ACHN (cell line): ENCODE measurements around the gene CCDC144A.
A peak's percentile ranks its signal among the peaks of the same experiment; 100 is the strongest.
"Not testable (repeated sequence)": the region's sequence is repeated elsewhere in the genome, so short reads cannot be mapped to it uniquely, and the experiment has no call there.

Source experiments
- DNase-seq: peaks from one replicate; pipeline ENCODE4 v3.0.0-alpha.2; 2015
- in situ Hi-C: cut with HindIII; loops from 2 replicates; pipeline ENCODE4 v1.10.0; 2017; ENCODE audit warnings: low sequenced_read_pairs, low pct_ligation_motif_present, low pct_unique_long_range_greater_than_20kb

CCDC144A gene

DNA sequence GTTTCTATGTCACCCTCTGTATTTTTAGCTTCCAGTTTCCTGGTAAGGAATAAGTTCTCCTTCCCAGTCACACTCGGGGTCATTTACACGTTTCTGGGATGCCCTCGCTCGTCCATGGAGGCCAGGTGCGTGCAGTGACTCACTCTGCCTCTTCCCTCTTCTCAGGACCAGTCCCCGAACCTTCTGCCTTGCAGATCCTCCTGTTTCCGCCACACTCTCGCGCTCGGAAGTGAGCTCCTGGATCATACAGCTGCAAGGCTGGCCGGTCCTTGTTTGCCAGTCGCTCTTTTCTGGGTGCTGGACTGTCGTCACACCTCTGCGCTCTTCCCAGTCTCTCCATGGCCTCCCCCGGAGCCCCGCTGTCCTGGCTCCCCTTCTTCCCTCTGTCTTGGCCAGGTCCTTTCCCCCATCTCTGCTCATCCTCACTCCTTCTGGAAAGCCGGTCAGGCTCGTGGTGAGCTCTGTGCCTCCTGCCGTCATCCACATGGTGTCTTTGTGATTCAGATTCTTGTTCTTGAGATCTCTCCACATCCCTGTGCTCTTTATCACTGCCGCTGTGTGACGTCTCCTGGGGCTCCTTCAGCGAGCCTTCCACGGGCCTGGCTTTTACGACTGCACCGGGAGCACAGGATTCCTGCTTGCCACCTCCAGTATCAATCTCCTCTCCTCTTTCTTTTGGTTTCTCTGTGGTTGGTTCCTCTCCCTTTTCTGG, 55.6 kb downstream of the CCDC144A start:
- in situ Hi-C loops, DNase-seq: not testable (repeated sequence)

DNA sequence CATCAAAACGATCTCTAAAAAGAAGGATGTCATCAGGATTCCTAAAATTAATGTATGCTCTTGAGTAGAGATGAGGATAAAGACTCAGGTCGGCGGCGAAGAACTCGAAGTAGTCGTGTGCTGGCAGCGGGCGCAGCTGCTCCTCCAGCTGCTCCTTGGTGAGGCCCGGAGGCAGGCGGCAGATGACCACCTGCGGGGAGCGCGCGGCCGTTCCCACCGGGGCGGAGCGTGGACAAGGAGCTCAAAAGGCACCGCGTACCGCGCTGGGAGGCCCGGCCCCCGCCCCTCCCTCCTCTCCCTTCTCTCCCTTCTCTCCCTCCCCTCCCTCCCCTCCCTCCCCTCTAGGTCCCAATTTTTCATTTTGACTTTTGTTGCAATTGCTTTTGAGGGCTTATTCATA, 56.5 kb downstream of the CCDC144A start:
- DNase-seq, in situ Hi-C loops: not testable (repeated sequence)

DNA sequence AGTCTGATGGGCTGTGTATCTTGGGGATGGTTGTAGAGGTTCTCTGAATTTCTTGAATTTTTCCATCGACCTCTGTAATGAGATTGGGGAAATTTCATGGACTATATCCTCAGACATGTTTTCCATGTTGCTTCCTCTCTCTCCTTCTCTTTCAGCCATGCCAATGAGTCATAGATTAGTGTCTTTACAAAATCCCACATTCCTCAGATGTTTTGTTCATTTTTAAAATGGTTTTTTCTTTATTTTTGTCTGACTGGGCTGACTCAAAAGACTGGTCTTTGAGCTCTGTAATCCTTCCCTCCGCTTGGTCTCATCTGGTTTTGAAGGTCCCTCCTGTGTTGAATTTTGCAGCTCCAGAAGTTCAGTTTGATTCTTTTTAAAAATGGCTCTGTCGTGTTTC, 60.5 kb downstream of the CCDC144A start:
- in situ Hi-C loops, DNase-seq: not testable (repeated sequence)

DNA sequence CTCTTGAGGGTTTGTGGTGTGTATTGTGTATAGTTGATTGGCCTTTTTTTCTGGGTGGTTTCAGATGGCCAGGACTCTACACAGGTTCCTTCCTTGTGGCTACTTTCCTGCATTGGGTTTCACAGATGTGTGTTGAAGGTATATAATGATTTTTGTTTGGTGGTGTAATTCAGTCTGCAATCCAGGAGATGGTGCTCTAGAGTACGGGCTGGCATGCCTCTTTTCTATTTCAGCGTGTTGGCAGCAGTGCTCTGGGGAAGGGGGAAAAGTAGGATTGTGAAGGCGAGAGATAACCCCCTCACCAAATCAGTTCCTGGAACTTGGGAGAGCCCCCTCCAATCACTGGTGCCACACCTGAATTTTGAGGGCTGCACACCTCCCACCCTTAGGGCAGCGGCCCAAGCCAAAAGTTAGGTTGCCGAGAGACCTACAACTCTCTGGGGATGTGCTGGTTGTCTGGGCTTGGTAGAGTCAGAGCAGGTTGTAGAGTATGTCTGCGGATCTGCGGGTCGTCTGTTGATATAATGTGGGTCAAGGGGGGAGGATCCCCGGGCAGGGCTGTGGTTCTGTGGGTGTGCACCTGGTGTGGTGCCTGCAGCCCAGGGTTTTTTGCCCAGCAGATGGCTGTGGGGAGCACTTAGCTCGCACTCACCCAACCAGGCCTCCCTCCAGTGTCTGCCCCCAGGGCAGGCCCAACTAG, 61.3 kb downstream of the CCDC144A start:
- in situ Hi-C loops: not testable (repeated sequence)
- DNase-seq: peak; percentile 32

DNA sequence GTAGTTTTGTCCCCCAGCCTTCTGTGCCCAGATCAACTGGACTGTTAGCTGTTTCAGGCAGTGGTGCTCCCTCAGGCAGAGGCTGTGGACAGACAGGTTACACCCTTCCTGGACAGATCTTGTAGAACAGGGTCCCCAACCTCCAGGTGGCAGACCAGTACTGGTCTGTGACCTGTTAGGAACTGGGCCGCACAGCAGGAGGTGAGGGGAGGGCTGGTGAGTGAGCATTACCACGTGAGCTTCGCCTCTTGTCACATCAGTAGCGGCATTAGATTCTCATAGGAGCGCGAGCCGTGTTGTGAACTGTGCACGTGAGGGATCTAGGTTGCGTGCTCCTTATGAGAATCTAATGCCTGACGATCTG, 61.9 kb downstream of the CCDC144A start:
- in situ Hi-C loops, DNase-seq: not testable (repeated sequence)

DNA sequence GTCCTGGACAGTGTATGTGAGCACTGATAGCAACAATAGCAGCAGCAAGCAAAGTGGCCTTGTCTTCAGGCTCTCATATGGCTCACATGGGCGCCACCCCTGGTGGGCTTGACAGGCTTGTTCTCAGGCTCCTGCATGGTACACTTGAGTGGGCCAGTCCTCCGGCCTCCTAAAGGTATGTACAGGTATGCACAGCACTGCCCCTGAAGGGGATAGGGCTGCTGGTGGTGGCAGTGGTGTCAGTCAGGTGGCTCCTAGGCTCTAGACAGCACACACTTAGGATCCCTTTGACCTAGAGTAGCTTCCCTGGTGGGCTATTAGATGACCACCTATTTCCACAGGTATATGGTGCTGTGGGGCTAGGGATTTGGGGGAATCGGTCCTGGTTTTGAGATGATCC, 67.5 kb downstream of the CCDC144A start:
- in situ Hi-C loops, DNase-seq: not testable (repeated sequence)

DNA sequence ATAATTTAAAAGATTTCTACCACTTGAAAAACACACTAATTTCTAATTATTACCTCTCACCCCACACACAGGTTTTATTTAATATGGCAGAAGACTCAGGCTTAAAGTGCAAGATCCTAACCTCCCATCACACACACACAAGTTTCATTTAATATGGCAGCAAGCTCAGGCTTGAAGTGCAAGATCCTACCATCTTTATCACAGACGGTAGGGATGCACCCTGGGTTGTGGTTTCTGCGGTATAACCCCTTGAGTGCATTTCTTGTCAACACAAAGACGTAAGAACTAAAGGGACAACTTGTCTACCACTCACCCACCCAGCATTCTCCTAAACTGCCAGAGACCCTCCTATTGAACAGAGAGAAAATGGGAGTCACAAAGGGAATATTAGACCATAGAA, 68.1 kb downstream of the CCDC144A start:
- DNase-seq, in situ Hi-C loops: not testable (repeated sequence)

DNA sequence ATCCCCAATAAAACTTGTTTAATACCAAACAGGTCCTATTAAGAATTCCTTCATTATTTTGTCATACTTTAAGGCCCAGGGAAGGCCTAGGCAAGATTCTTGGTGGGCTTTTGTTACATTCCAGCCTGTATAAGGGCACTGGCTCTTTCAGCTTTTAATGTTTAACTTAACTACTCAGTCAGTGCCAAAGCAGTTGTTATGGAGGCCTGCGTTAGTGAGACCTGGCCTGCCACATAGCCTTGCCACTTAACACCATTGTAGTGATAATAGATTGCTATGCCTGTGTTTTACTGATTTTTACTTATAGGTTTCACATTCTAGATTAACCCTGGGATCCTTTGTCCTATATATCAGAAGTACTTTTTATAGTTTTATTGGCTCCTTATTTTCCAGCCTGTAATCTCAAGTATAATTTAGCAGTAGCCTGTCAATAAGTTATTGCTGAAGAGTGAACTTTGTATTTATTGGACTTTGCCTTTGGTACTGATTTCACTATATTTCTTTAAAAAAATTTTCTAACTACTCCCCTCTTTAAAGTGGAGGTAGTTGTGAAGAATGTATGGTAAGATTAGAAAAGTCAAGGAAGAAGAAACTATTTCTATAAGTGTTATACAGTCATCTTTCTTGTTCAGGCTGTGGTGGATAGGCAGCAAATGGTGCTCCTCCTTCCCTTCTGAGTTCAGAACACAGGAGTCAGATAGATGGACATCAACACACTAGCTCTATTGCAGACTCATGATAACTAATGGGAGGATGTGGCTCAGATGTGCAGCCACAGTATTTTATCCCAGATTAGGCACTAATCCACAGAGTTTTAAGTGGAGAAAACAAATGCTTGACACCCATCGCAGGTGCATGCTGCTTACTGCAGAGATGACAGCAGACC, 78.5 kb downstream of the CCDC144A start:
- DNase-seq, in situ Hi-C loops: not testable (repeated sequence)

DNA sequence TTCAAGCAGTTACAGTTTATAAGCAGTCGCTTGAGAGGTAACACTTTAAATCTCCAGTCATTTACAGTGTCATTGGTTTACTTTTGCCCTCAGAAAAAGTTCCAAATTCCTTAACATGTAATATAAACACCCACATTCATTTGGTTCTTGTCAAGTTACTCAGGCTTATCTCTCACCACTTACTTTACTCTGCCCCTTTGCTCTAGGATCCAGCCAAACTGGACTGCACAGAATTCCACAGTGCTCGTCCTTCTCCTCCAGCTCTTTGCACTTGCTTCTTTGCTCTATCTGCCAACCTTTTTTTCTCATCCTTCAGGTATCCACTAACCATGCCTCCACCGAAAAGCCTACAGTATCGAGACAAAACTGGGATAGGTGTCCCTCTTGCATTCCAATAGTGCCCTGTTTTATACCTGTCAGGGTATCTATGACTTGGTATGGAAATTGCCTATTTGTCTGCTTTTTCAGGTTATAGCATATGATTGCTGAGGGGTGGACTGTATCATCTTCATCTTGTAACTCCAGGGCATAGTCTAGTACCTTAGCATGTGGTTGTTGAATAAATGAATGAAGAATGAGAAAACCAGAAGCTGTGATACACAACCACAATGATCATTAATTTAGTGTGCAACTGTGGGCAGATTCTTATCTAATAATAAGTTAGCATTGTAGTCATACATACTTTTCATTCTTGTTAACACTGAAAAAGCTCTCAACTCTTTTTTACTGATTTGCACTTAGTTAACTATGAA, 82.5 kb downstream of the CCDC144A start:
- in situ Hi-C loops, DNase-seq: not testable (repeated sequence)

DNA sequence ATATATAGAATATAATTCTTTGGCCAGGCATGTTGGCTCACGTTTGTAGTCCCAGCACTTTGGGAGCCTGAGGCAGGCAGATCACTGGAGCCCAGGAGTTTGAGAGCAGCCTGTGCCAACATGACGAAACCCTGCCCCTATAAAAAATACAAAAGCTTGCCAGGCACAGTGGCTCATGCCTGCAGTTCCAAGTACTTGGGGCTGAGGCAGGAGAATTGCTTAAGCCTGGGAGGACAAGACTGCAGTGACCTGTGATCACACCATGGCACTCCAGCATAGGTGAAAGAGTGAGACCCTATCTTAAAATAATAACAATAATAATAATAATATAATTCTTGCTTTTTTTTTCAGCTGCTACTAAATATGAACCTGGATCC, 83.1 kb downstream of the CCDC144A start:
- in situ Hi-C loops, DNase-seq: not testable (repeated sequence)

DNA sequence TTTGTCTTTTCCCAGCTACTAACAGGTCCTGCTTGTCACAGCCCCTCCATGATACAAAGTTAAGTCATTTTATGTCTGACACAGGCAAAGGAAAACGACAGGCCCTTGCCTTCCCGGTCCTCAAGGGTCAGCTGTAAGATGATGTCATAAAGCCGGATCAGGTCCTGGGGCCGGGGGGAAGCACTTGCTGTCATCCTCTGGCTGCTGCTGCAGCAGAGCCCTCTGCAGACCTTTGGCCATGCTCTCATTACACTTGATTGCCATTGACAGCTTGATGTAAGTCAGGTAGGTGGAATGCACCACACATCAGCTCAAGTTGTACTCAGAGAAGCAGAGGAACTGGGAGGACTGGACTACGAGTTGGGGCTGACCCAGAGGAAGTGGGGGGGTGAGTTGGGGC, 97.8 kb downstream of the CCDC144A start:
- in situ Hi-C loops, DNase-seq: not testable (repeated sequence)

DNA sequence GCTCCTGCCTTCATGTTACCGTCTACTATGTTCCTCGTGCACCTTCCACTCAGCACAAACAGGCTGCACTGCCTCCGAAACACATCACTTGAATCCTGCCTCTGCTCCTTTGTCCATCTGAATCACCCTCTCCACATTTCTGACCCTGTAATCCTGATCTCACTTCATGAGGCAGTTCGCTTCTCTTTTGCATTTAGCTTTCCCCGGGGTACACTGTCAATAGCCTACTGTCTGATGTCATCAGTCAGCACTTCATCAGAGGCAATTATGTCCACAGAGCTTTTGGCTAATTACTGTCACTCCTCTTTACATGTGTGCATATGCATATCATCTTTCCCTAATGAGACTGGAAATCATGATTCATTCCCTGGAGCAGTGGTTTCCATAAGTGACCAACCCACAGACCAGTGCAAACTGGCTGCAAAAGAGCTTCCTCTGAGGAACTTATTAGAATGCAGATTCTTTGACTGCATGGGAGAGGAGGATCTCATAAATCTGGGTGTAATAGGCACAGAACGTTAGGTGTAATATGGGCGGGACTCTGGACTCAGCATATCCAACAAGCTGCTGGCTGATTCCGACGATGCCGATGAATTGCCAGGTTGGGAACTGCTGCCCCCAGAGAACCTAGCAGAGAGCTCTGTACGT, 99.0 kb downstream of the CCDC144A start:
- DNase-seq, in situ Hi-C loops: not testable (repeated sequence)

DNA sequence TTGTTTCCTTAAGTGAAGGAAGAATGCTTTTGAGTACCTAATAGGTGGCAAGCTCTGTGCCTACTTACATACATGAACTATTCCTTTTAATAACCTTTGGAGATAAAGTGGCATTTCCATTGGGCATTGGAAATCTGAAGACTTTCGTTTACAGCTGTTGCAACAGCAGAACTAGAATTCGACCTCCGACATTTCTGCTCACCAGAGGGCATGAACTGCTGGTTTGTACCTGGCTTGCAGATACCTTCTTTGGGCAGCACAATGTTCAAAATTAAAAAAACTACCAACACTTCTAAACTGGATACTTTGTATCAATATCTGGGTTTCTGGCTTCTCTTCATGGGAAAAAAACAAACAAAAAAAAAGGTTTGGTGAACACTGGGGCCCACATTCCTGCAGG, 99.6 kb downstream of the CCDC144A start:
- DNase-seq, in situ Hi-C loops: not testable (repeated sequence)

DNA sequence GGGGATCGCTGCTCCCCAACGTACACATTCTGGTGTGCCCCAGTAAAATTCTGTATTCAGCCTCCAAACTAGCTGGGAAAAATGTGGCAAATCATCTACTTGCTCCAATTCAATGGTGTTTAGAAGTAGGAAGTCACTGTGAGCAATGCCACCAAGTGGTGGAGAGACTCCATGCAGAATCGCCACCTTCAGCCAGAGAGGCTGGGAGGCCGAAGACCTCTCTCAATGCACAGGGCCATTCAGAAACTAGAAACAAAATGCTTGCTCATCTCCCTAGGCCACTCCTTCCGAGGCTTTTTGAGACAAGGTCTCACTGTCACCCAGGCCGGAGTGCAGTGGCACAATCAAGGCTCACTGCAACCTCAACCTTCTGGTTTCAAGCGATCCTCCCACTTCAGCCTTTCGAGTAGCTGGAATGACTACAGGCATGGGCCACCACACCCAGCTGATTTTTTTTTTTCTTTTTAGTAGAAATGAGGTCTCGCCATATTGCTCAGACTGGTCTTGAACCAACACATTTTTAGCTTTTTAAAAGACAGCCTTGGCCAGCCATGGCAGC, 100.4 kb downstream of the CCDC144A start:
- DNase-seq, in situ Hi-C loops: not testable (repeated sequence)

DNA sequence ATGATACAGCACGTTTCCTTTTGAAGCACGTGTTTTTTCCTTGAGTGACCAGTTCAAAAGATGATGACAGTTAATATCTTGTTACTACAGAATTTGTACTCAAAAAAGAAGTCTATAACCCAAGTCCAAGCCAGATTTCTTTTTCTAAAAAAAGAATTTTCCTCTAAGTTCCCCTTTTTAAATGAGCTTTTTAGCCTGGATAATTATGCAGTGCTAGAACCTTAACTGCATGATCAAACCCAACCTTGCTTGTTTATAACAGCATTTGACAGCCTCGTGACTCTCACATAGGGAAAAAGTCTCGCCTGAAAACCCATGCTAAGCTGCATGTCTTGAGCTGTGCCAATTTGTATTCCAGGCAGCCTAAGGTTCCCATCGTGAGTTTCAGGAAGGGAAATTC, 104.2 kb downstream of the CCDC144A start:
- in situ Hi-C loops, DNase-seq: not testable (repeated sequence)

DNA sequence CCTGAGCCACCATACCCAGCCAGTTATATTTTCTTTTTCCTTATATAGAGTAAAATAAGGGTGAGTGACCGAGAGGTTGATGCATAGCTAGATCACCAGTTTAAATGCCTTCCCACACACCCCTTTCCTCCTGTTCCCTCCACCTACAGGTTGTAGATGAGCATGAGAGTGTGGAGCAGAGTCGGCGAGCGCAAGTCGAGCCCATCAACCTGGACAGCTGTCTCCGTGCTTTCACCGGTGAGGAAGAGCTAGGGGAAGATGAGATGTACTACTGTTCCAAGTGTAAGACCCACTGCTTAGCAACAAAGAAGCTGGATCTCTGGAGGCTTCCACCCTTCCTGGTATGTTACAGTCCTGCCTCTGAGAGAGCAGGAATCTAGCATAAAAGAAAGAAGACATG, 105.9 kb downstream of the CCDC144A start:
- in situ Hi-C loops, DNase-seq: not testable (repeated sequence)

DNA sequence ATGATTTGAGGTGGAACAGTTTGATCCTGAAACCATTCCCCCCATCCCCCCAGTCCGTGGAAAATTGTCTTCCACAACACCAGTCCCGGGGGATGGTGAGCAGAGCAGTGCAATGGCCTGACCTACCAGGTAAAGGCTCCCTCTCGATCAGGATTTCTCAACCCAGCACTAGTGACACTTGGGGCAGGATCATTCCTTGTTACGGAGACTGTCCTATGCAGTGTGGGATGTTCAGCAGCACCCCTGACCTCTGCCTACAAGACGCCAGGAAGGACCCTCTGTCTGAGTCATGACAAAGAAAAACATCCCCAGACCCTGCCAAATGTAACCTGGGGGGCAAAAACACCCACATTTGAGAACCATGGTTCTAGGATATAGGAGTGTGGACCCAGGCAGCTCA, 114.8 kb downstream of the CCDC144A start:
- DNase-seq, in situ Hi-C loops: not testable (repeated sequence)

DNA sequence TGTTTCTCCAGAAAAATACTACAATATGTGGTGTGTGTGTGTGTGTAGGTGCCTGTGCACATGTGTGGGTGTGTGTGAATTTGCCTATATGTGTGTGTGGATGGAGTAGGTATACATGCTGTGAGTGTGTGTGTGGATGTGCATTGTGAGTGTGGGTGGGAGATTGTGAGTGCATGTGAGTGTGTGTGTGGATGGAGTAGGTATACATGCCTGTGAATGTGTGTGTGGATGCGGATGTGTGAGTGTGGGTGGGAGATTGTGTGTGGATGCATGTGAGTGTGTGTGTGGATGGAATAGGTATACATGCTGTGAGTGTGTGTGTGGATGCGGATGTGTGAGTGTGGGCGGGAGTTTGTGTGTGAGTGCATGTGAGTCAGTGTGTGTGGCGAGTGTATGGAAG, 116.6 kb downstream of the CCDC144A start:
- DNase-seq, in situ Hi-C loops: not testable (repeated sequence)
